HG03064 (cell line): Measurements from ENCODE around the gene EEF2KMT.

Source experiments
- ATAC-seq: cut with Tn5 transposase; IDR thresholded peaks from one replicate; pipeline ENCODE4 v1.9.1; 2021; ENCODE audit warnings: low read depth; ENCODE audit not compliant: unreplicated experiment

Gene EEF2KMT

DNA sequence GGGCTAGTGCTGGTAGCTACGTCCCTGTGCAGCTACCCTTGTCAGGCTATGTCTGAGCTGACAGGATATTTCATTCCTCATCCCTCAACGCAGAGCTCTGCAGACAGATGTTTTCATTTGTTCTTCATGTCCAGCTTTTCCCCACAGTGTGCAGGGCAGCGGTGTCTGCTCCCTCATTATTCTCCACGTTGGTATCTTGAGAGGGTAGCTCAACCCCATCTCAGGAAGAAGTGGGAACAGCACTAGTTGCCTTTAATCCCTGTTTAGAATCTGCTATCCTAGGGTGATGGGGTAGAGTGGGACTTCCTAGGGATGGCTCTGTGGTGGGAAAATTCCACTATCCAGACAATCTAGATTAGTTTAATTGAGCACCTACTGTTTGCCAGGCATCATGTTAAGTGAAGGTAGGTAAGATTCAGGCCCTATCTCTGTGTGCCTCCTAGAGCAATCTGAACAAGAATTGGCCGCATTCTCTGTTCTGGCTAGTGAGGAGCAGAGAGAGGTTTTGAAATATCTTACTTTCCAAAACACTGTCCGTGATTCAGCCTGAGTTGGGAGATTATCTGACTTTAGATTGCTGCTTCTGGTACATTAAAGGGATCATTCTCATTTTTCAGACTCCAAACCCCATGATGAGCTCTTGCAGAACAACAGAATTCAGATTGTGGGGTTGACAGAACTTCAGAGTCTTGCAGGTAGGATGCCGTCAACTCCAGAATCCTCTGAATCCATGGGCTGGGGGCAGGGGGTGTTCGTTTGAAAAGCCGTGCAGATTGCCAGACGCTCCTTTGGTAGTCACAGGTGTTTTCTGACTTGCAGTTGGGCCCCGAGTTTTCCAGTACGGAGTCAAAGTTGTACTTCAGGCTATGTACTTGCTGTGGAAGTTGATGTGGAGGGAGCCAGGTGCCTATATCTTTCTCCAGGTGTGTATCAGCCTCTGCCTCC lies 25.0 kb downstream of the EEF2KMT start:
- ATAC-seq, result no peak

DNA sequence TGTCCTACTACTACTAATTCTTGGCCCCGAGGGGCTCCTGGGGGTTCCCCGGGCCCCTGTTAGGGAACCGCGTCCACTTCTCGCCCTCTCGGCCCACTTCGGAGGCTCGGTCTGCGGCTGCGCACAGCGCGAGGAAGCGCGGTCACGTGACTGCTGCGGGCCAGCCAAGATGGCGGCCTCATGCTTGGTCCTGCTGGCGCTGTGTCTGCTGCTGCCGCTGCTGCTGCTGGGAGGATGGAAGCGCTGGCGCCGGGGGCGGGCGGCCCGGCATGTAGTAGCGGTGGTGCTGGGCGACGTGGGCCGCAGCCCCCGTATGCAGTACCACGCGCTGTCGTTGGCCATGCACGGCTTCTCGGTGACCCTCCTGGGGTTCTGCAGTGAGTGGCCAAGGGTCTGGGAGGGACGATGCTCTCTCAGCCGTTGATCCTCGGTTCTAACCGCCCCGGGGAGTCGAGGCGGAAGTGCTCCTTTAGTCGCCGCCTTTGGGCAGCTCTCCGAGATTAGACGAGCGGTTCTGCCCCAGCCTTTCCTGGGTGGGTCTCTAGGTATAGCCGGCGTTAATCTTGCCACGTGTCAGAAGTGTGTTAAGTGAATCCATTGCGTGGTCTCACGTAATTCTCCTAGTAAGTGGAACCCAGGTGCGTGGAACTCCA lies 25.8 kb downstream of the EEF2KMT start, which contains the start of gene ALG1:
TSS of gene ALG1 (plus strand) at position 163 of the 653 bp plus-strand sequence. CDS start at position 170, 7 bp downstream.
- ATAC-seq, result peak; percentile 68

DNA sequence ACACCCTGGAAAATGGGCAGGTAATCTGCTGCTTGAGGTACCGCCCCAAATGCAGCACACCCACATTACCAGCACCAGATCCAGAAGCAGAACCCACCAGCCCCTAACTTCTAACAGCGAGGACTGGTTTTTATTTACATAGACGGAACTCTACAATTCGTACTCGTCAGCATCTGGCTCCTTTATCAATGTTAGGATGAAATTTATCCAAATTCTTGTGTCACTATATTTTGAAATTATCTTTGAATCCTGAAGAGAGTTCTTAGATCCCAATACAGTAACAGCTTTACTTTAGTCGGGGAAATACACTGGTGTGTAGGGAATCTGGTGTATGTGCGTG lies 26.3 kb downstream of the EEF2KMT start:
- no peak for ATAC-seq

DNA sequence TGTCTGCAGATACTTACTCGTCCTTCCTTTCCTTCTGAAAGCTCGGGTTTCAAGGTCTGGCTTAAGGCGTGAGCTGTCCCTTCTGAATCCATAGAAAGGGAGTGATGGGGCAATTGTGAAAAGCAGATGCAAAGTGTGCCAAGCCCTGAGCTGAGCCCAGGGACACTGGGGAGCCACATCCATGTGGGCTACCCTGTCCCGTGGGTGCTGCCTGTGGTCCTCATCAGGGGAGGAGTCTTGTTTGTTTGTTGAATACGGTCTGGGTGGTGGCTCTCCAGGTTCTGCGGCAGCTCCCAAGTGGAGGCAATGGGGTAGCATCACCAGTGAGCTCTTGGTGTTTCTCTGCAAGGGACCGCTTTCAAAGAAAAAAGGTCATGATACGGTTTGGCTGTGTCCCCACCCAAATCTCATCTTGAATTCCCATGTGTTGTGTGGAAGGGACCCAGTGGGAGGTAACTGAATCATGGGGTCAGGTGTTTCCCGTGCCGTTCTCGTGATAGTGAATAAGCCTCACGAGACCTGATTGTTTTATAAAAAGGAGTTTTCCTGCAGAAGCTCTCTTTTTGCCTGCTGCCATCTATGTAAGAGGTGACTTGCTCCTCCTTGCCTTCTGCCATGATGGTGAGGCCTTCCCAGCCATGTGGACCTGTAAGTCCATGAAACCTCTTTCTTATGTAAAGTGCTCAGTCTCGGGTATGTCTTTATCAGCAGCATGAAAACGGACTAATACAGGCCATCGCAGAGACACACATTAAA lies 27.0 kb downstream of the EEF2KMT start:
- no peak for ATAC-seq

DNA sequence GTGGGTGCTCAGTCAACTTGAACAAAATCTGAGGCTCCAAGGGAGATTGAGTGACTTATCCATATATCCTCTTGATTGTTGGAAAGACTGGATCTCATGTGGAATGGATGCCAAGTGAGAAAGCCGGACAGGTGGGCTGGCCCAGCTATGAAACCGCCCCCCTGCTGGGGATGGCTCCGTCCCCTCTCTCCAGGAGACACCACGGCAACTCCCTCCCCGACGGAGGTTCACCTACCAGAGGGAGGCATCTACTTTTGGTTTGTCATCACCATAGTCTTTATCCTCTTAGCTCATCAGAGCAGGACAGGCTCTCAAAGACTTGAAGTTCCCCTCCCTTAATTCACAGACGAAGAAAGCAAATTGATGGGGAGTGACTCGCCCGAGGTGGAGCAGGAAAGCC lies 27.7 kb downstream of the EEF2KMT start:
- no peak for ATAC-seq

DNA sequence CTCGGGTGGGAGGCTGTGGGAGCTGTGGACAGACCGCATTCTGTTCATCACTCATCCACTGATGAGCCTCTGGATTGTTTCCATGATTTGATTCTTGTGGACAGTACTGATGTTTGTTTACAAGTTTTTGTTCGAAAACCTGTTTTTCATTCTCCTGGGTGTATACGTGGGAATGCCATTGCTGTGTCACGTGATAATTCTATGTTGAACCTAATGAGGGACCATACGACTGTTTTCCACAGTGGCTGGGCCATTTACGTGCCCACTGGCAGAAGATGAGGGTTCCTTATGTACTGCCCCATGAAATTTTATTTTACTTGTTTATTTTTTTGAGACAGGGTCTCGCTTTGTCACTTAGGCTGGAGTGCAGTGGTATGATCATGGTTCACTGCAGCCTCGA lies 28.5 kb downstream of the EEF2KMT start:
- no peak for ATAC-seq

DNA sequence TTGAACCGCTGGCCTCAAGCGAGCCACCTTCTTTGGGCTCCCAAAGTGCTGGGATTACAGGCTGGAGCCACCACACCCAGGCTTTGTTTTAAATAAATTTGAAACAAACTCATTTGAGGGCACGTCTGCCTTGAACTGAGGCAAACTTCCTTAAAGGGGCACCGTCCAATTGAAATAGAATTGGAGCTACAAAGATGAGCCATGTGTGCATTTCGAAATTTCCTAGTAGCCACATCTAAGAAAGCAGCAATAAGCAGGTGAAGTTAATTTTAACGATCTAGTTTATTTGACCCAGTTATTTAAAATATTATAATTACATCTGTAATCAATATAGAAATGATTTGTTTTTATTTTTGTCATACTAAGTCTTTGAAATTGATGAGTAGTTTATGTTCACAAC lies 31.1 kb downstream of the EEF2KMT start:
- ATAC-seq, result no peak

DNA sequence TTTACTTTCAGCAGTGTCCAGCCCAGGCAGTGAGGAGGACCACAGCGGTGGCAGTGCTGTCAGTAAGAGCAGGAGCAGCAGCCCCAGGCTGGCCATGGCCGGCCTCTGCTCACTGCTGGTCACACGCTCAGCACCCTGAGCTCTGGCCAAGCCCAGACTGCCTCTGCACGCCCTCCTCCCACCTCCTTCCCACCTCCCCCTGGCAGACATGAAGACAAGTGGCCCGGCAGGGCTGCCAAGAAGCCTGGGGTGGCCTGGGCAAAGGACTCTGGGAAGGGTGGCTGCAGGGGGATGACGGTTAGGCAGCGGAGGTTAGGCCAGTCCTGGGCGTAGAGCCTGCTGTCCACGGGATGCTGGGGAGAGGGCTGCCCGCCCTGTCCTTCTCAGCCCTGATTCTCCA lies 31.8 kb downstream of the EEF2KMT start, which contains the start of gene C16orf89:
TSS of gene C16orf89 (minus strand) at position 144 of the 400 bp plus-strand sequence. CDS start at position 96, 48 bp downstream.
- ATAC-seq, result no peak

DNA sequence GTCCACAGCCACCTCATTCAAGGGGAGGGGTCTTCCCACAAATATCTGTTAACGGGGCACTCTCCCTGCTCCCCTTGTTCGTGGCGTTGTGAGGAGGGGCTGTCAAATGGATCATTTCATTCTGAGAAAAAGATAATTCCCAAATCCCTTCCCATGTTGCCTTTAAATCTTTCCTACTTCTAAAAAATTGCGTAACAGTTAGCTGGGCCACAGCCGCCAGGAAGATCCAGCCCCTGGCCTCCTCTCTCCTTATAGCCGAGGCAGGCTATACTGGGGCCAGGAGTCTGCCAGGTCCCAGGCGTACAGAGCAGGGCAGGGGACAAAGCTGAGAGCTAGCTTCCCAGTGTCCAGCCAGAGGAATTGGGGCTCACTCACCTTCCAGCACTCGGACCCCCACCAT lies 32.3 kb downstream of the EEF2KMT start:
- ATAC-seq, result no peak

DNA sequence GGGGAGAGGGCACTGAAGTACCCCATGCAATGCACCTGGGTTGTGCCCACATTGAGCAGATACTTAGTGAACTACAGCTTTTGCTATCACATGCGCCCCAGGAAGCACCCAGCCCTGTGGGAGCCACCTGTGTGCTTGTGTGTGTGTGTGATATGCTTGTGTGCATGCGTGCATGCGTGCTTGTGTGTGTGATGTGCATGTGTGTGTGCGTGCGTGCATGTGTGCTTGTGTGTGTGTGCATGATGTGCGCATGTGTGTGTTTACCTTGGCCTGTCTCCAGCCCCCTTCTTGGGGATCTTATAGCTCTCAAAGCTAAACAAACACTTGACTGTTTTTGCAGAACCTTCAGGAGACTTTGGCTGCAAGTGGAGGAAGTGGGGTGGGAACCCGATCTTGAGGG lies 32.7 kb downstream of the EEF2KMT start:
- no peak for ATAC-seq

DNA sequence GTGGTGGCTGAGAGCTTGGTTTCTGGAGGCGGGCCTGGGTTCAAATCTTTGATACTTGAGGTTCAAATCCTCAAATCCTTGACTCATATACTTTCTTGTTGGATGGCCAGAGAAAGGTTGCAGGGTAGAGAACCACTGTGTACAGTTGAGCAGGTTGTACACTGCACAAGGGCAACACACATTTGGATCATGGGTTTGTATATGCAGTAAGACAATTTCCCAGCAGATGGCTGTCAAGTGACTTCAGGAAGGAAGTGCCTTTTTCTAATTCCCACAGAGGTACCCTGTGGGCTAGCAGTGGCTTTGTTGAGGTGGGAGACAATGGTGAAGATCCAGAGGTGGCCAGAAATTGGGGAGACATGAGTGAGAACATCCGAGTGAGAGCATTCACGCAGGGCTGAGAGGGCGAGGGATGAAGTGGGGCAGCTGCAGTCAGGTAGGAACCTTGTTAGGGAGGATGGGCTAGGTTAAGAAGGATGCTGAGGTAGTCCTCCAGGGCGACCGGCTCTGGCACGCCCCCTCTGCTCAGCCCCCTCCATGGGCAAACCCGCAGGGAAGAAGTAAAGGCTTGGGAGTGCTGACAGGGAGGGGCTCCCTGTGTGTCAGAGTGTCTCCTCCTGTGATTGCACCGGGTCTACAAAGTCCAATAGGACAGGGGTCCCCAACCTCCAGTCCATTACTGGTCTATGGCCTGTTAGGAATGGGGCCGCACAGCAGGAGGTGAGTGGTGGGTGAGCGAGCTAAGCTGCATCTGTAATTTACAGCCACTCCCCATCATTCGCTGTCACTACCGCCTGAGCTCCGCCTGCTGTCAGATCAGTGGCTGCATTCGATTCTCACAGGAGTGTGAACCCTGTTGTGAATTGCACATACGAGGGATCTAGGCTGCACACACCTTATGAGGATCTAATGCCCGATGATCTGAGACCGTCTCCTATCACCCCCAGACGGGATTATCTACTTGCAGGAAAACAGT lies 34.5 kb downstream of the EEF2KMT start:
- no peak for ATAC-seq

DNA sequence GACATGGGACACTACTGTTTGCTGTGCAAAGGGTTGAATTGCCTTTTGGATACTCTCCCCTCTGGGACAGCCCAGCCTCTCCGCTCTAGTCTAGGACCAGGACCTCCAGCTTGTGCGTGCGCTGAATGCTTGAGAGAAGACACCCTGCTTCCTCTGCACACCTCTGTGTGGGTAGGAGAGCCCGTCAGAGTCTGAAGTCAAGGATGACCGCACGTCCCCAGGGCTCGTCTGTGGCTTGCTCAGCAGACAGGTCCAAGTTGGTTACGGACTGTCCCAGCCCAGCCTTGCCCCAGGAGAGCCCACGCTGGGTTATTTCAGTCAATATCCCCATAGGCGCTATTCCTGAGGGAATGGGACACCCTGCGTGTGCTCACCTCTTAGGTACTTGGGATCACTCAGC lies 35.5 kb downstream of the EEF2KMT start:
- ATAC-seq, result no peak

DNA sequence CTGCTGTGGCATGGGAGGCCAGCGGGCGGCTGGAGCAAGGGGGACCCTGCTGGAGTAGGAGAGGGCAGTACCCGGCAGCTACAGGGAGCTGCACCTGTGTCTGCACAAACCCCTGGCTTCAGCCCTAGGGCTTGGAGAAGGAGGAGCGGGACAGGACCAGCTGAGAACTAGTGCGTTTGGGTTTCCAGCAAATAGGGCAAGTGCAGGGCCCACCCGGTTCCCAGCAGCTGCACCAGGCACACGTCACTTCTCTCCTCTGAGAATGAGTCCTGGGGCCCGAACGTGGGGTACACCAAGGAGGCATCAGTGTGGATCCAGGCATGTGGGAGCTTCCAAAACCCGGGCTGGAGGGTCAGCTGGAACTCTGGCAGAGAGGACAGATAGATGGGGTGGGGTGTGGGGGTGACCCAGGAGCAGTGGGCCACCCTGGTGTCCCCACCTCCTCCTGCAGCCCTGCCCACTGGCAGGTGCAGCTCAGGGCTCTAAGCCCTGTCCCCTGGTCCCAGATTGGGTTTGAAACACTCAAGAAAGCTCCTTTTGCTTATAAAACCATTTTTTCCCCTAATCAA lies 37.4 kb downstream of the EEF2KMT start:
- ATAC-seq, result no peak

DNA sequence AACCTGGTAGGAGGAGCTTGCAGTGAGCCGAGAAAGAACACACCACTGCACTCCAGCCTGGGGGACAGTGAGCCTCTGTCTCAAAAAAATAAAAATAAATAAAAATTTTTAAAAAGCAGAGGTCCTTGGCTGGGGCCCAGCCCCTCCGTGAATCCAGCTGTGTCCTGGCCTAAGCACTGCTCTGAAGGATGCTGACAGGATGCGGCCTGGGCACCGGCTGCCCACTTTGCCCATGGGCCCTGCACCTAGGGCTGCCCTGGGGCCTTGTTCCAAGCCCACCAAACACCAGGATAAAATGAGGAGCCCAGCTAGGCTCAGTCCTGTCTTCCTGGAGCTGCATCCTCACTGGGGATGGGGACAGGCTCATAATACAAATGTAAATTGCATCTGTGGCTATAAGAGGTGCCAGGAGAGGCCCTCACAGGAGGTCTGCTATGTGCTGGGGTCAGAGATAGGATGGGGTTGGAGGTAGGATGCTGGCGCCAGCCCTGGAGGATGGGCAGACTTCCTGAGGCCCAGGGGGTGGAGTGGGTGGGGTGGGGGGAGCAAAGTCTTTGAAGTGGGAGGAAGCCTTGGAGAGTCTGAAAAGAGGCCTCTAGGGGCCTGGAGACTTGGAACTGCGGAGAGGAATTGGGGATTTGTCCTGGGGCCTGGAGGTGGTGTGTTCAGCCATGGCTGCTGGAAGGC lies 38.1 kb downstream of the EEF2KMT start:
- no peak for ATAC-seq

DNA sequence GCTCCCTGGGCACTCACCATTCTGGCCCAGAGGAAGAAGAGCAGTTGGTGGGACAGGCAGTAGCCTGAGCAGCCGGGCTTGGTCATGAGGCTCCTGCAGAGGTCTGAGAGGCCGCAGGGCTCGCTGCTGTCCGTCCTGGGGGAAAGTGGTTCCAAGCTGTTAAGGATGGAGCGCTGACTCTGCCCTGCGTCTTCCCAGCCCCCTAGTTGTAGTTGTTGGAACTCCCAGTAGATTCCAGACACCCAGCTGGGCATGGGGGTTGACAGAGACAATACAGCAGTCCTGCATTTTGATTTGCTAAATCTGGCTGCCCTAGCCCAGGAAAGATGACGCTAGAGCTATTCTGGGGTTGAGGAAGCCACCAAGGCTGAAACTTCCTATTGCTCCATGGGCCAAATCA lies 39.1 kb downstream of the EEF2KMT start:
- no peak for ATAC-seq

DNA sequence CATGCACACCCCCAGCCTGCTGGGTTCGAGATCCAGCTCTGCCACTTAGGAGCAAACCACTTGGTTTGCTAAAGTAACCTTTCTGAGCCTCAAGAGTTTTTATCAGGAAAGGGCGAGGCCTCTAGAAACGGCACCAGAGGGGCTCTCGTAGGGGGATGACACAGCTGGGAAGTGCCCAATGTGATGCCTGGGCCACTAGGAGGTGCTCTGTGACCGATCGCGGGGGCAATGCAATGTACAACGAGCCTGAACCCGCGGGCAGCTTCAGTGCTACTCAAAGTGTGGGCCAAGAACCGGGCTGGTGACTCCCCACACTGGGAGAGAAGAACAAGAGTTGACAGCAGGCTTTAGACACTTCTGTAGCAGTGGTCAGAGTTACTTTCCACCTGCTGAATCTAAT lies 41.2 kb downstream of the EEF2KMT start:
- ATAC-seq, result no peak

DNA sequence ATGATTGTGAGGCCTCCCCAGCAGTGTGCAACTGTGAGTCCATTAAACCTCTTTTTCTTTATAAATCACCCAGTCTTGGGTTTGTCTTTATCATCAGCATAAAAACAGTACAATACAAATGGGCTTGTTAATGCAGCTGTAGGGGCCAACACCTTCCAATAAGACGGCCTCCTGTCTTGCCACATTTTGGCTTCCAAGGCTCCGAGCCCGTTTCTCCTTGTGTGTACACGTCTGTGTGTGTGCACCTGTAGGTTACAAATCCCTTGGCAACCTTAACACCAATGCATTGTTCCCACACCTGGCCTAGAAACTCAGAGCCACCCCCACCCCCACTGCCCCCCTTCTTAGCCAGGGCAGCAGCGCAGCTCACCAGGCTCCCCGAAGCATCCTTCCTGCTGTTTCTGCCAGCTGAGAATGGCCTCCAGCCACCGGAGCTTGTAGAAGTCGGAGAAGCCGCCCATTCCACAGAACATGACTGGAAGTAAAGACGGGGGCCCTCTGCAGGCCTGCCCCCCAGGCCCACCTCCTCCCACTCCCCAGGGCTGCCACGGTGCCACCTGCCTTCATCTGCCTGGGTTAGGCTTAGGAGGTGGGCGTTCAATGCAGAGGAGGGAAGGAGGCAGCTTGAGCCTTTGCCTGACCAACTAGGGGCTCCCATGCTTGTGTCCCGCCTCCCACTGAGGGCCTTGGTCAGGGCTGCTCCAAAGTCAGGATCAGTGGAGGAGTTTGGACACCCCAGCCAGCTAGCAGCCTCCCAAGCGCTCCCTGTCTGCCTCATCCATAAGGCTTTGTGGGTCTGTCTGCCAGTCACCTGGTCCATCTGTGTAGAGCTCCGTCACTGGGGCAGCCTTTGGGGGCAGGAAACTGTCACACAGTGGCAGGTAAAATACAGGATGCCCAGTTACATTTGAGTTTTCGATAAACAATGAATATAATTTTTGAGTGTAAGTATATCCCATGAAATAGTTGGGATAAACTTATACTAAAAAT lies 42.4 kb downstream of the EEF2KMT start:
- no peak for ATAC-seq

DNA sequence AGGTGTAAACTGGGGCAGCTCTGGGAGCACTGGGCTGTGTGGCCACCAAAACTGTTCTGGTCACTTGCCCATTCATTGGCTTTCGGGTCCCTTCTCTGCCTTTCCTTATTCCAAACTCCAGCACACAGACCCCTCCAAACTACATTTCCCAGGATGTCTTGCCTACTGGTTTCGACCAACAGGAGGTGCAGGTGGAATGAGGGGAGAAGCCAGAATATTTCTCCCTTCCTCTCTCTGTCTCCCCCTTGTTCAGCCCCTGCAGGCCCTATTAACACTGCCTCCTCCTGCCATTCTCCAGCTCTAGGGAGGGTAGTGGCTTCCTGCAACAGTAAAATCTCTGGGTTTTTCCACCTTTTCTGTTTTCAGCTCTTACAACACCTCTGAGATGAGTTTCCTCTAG lies 50.7 kb downstream of the EEF2KMT start:
- no peak for ATAC-seq
